ENCODE measurements around the gene KAZN. TPM values are rescaled to one million over a fixed set of nuclear protein-coding genes. Genes with fewer than 3 reads are reported as not detected.

Gene KAZN
- total RNA-seq, 1 donor from 2014 or later, result 9.4 TPM

- H3K9me3 ChIP-seq (ENCODE audit: insufficient read depth, low read depth, low read length), result no peaks in the 10 kb centered on the region
- H2AFZ ChIP-seq (ENCODE audit: low read depth, low read length), result no peak overlapping the region
- no peaks in the 10 kb centered on the region for H3K27me3 ChIP-seq (ENCODE audit: insufficient read depth, low read length)
- no peak overlapping the region for H3K27ac ChIP-seq (ENCODE audit: low read depth, low read length)
- Mint-ChIP-seq H3K27ac (ENCODE audit: unreplicated experiment) (no peak overlapping the region), H3K4me1 (ENCODE audit: low read depth, unreplicated experiment) (peaks cover 13% of the 10 kb centered on the region), H3K9me3 (ENCODE audit: unreplicated experiment) (no peaks in the 10 kb centered on the region), H3K4me3 (ENCODE audit: unreplicated experiment) (no peak overlapping the region), H3K27me3 (ENCODE audit: low read depth, unreplicated experiment) (peaks cover 3% of the 10 kb centered on the region), H3K36me3 (ENCODE audit: low read depth, unreplicated experiment) (no peaks in the 10 kb centered on the region)
- no peaks in the 10 kb centered on the region for H3K36me3 ChIP-seq (ENCODE audit: insufficient read depth, low read length)
- no peak overlapping the region for H3K4me2 ChIP-seq (ENCODE audit: low read length)
- DNase-seq (ENCODE audit: low read depth), result no peak
- peaks cover 10% of the 10 kb centered on the region for H4K20me1 ChIP-seq (ENCODE audit: insufficient read depth, low read length)
- no peak for TF ChIP-seq CTCF (IDR thresholded peaks at IDR 0.05; ENCODE audit: insufficient read depth, low read depth, low read length)
- no peaks in the 10 kb centered on the region for H3K79me2 ChIP-seq (ENCODE audit: insufficient read depth, low read length)
- no peak overlapping the region for H3K9ac ChIP-seq (ENCODE audit: low read length)
- no peak for FAIRE-seq
- H3K4me3 ChIP-seq (ENCODE audit: insufficient read depth, low read depth, low read length), result no peak overlapping the region
- peaks cover 19% of the 10 kb centered on the region for H3K4me1 ChIP-seq (ENCODE audit: insufficient read depth, low read length)
Observed at GRCh38 chr1:15000671-15001070, 402.2 kb downstream of the KAZN start.

- peaks cover 10% of the 10 kb centered on the region for H4K20me1 ChIP-seq (ENCODE audit: insufficient read depth, low read length)
- H3K27me3 ChIP-seq (ENCODE audit: insufficient read depth, low read length), result no peaks in the 10 kb centered on the region
- H3K9me3 ChIP-seq (ENCODE audit: insufficient read depth, low read depth, low read length), result no peaks in the 10 kb centered on the region
- no peak overlapping the region for H3K27ac Mint-ChIP-seq (ENCODE audit: unreplicated experiment)
- H3K4me1 Mint-ChIP-seq (ENCODE audit: low read depth, unreplicated experiment), result peaks cover 6% of the 10 kb centered on the region
- no peak for FAIRE-seq
- no peak overlapping the region for H3K4me3 Mint-ChIP-seq (ENCODE audit: unreplicated experiment)
- no peak overlapping the region for H3K9ac ChIP-seq (ENCODE audit: low read length)
- no peak overlapping the region for H3K4me2 ChIP-seq (ENCODE audit: low read length)
- no peaks in the 10 kb centered on the region for H3K36me3 ChIP-seq (ENCODE audit: insufficient read depth, low read length)
- H3K27me3 Mint-ChIP-seq (ENCODE audit: low read depth, unreplicated experiment), result peaks cover 3% of the 10 kb centered on the region
- no peak overlapping the region for H3K27ac ChIP-seq (ENCODE audit: low read depth, low read length)
- no peaks in the 10 kb centered on the region for H3K79me2 ChIP-seq (ENCODE audit: insufficient read depth, low read length)
- no peak for DNase-seq (ENCODE audit: low read depth)
- H3K4me3 ChIP-seq (ENCODE audit: insufficient read depth, low read depth, low read length), result no peak overlapping the region
- H3K9me3 Mint-ChIP-seq (ENCODE audit: unreplicated experiment), result no peaks in the 10 kb centered on the region
- no peak overlapping the region for H2AFZ ChIP-seq (ENCODE audit: low read depth, low read length)
- peaks cover 12% of the 10 kb centered on the region for H3K4me1 ChIP-seq (ENCODE audit: insufficient read depth, low read length)
- TF ChIP-seq CTCF (IDR thresholded peaks at IDR 0.05; ENCODE audit: insufficient read depth, low read depth, low read length), result no peak
- no peak for TF ChIP-seq EZH2 (IDR thresholded peaks at IDR 0.05; ENCODE audit: insufficient read depth, low read length)
- no peaks in the 10 kb centered on the region for H3K36me3 Mint-ChIP-seq (ENCODE audit: low read depth, unreplicated experiment)
Observed at GRCh38 chr1:15001317-15001915, 402.9 kb downstream of the KAZN start.

GRCh38 chr1:15002325-15002724 is 403.8 kb downstream of the KAZN start:
- no peak overlapping the region for H3K4me2 ChIP-seq (ENCODE audit: low read length)
- H3K4me1 ChIP-seq (ENCODE audit: insufficient read depth, low read length), result peaks cover 5% of the 10 kb centered on the region
- Mint-ChIP-seq H3K4me1 (ENCODE audit: low read depth, unreplicated experiment) (no peaks in the 10 kb centered on the region), H3K36me3 (ENCODE audit: low read depth, unreplicated experiment) (no peaks in the 10 kb centered on the region), H3K4me3 (ENCODE audit: unreplicated experiment) (no peak overlapping the region), H3K9me3 (ENCODE audit: unreplicated experiment) (no peaks in the 10 kb centered on the region), H3K27me3 (ENCODE audit: low read depth, unreplicated experiment) (peaks cover 3% of the 10 kb centered on the region), H3K27ac (ENCODE audit: unreplicated experiment) (no peak overlapping the region)
- H2AFZ ChIP-seq (ENCODE audit: low read depth, low read length), result no peak overlapping the region
- no peaks in the 10 kb centered on the region for H3K9me3 ChIP-seq (ENCODE audit: insufficient read depth, low read depth, low read length)
- DNase-seq (ENCODE audit: low read depth) (no peak), FAIRE-seq (no peak)
- H3K79me2 ChIP-seq (ENCODE audit: insufficient read depth, low read length), result no peaks in the 10 kb centered on the region
- no peak overlapping the region for H3K27ac ChIP-seq (ENCODE audit: low read depth, low read length)
- H4K20me1 ChIP-seq (ENCODE audit: insufficient read depth, low read length), result peaks cover 10% of the 10 kb centered on the region
- H3K27me3 ChIP-seq (ENCODE audit: insufficient read depth, low read length), result no peaks in the 10 kb centered on the region
- H3K9ac ChIP-seq (ENCODE audit: low read length), result no peak overlapping the region
- TF ChIP-seq CTCF (IDR thresholded peaks at IDR 0.05; ENCODE audit: insufficient read depth, low read depth, low read length), result no peak
- TF ChIP-seq EZH2 (IDR thresholded peaks at IDR 0.05; ENCODE audit: insufficient read depth, low read length), result no peak
- no peak overlapping the region for H3K4me3 ChIP-seq (ENCODE audit: insufficient read depth, low read depth, low read length)
- H3K36me3 ChIP-seq (ENCODE audit: insufficient read depth, low read length), result no peaks in the 10 kb centered on the region
